Measurements from ENCODE around the gene KY.

- TF ChIP-seq RUNX3 (IDR thresholded peaks at IDR 0.05; ENCODE audit: low read length) (no peak), CTCF (IDR thresholded peaks at IDR 0.05 in 2 of 3, conservative IDR thresholded peaks at IDR 0.05 in 1 of 3; ENCODE audit: control insufficient read depth in 2 of 3, extremely low read depth in 1 of 3, insufficient read depth in 1 of 3, low read depth in 3 of 3, low read length in 3 of 3) (no peak), POLR2A (IDR thresholded peaks at IDR 0.05; ENCODE audit: low read depth, low read length) (no peak), PKNOX1 (IDR thresholded peaks at IDR 0.05) (no peak), JUNB (IDR thresholded peaks at IDR 0.05) (no peak), ATF2 (IDR thresholded peaks at IDR 0.05; ENCODE audit: low read length) (no peak), EP300 (IDR thresholded peaks at IDR 0.05; ENCODE audit: borderline replicate concordance in 1 of 2, control insufficient read depth in 1 of 2, low read depth in 2 of 2, low read length in 2 of 2) (no peak), TAF1 (IDR thresholded peaks at IDR 0.05; ENCODE audit: borderline replicate concordance, low read depth, low read length) (no peak)
These were observed 48.4 kb upstream of the KY start for GRCh38 chr3:134699141-134699711.
